GM12892 (cell line): ENCODE data around the gene HIP1R.

Experiments used
- POLR2A ChIP-seq: IDR thresholded peaks from 2 replicates; pipeline ENCODE4 v1.6.1; 2011; ENCODE audit warnings: low read depth, low read length, control low read depth
- POLR2AphosphoS5 ChIP-seq: IDR thresholded peaks from 2 replicates; pipeline ENCODE4 v1.6.1; 2011; ENCODE audit warnings: low read depth, low read length, control low read depth
- TAF1 ChIP-seq: IDR thresholded peaks from 2 replicates; pipeline ENCODE4 v1.6.1; 2011; ENCODE audit warnings: low read depth, mild to moderate bottlenecking, control low read depth, low read length, borderline replicate concordance

- TF ChIP-seq POLR2A (no peak), POLR2AphosphoS5 (no peak), TAF1 (no peak)
These were observed at the start of gene HIP1R for GRCh38 chr12:122834921-122835749.
